ENCODE measurements around the gene RGL3.
"Not testable (repeated sequence)": the region's sequence is repeated elsewhere in the genome, so short reads cannot be mapped to it uniquely, and the experiment has no call there.

GRCh38 chr19:11455233-11455554, 36.1 kb upstream of the RGL3 start:
- TF ChIP-seq CTCF, POLR2A (IDR thresholded peaks at IDR 0.05): not testable (repeated sequence)

All from right lobe of liver (tissue), 4 donors.